ENCODE data around the gene NCKAP5.
"Not testable (repeated sequence)": the region's sequence is repeated elsewhere in the genome, so short reads cannot be mapped to it uniquely, and the experiment has no call there.

NCKAP5 gene

DNA sequence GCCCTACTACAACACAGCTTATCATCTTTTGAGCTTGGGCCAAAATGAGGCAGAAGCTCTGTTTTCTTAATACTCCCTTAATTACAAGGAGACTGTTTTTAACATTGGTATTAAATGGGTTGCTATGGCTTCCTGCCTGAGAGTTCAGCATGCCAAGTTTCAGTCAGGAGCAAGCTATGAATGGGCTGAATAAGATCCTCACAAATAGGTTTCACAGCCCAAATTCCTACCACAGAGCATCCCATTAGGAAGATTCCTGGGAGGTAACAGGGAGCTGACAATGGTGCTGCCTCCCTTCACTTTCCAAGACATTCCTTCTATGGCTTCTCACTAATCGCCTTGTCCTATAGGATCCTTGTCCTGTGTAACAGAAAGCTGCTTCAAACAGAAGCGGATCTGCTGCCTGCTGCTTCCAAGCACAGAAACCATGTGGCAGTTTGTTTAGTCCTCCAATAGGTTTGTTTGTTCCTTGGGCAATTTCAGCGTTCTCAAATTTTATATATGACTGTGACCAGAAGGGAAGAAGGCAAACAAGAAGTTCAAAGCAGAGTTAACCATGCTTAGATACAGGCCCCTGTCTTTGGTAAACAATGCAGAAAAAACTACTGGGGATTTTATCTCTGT lies 70.9 kb downstream of the NCKAP5 start:
- no peak for DNase-seq
- no peak for ATAC-seq

DNA sequence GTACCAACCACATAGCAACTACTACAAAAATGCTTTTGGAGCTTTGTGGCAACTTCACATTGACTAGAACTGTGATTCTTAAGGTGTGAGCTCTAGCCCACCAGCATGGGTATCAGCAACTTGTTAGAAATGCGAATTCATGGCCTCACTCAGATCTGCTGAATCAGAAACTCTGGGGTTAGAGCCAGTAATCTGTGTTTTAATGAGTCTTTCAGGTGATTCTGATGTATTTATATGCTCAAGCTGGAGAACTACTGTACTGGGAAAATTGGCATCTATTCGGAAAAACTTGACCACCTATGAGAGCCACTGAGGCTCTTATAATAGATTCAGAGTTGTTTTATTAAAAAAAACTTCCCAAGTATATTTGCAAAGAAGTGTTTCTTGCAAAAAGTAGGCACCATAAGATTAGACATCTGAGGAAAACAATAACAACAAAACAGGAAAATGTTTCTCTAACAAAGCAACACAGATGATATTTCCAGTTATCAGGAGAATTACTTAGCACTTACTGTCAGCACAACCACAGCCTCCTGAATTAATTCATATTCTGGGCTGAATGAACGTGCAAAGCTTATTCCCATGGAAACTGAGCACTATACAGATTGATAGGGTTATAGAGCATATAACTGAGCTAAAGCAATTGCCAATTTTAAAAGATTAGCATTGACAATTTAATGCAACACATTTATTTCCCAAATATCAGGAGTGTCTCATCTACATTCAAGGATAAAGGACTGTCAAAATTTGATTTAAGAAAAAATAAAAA lies 71.6 kb downstream of the NCKAP5 start:
- no peak for DNase-seq

GRCh38 chr2:133495226-133495625 lies 73.0 kb downstream of the NCKAP5 start:
- DNase-seq = no peak
- no peak for ATAC-seq

More for the DNA sequence above, 71.6 kb downstream of the NCKAP5 start:
- no peak for ATAC-seq

DNA sequence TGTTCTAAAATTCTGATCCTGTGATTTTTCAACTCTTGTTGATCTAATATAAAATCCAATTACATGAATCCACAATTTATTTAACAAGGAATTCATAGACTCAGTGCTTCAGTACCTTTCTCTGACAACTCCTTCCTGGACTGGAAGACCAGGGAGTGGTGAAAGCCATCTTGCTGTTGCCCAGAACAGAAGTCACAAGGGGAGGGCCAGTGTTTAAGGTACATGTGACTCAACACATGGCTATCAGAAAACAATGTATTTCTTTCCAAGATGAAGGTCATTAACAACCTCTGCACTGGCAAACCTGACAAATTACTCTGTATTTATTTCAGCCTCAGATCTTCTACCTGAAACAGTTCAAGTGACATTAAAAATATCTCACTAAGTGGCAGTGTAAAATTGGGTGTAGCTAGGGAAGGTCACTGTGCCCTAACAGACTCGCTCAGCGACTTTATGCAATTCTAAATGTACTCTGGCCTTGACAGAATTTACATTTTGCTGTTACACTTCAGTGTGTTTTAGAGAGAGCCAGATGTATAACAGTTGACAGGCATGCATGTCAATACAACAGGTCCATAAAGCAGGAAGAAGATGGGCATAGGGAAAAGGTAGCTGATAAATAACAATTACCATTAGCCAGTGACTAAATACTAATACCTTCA lies 75.4 kb downstream of the NCKAP5 start:
- no peak for ATAC-seq
- no peak for DNase-seq

DNA sequence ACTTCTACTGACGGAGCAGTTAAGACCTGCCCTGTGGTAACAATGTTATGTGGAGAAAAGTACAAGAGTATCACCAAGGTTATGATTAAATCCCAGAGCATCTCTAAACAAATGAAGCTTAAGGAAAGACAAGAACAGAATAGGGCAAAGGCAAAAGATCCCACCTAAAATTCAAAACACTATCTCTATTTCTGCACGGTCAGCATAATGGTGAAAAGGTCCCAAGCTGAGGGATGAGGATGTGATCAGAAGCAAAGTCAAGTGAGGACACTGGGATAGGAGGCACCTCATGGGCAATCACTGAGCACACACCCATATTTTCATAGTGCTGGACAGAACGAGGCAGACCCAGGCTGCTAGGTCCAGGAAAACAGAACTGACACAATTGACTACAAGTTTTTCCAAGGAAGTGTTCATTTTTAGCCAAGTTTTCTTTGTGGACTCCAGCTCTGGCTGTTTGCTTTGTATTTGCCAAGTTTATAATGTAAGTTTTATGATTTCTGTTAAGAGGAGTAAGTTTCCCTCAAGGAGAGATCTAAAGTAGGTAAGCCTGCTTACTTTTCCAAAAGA lies 77.8 kb downstream of the NCKAP5 start:
- no peak for DNase-seq

DNA sequence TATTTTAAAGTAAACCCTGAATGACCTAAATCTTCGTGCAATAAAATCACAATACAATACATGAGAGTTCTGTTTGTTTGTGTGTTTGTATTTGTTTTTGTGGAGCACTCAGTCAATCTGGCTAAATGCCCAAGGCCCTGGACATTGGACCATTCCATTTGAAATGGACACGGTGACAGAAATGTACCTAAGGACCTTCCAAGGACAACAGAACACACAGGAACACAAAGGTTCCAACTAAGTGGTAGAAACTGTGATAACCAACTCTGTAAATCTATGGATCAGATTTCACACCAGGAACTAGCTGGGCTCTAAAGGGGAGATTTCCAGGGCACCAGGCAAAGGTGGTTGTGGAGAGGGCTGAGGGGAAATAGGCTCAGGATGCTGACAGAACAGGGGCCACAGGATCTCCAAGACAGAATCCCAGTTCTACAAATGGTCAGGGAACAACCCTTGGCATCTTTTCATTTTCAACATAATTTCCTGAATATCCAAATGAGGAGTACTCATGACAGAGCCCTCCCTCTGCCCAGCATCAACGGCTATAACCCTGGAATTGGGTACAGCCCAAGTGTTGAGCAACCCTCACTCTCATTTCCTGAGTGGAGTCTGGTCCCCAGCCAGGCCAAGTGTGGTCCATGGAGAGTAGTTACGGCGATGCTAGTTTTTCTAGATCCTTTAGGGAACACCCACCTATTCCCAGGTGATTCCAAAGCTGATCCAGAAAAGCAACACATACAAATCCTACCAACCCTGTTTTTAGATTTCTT lies 78.4 kb downstream of the NCKAP5 start:
- no peak for ATAC-seq
- no peak for DNase-seq

More for the DNA sequence above, 77.8 kb downstream of the NCKAP5 start:
- no peak for ATAC-seq

DNA sequence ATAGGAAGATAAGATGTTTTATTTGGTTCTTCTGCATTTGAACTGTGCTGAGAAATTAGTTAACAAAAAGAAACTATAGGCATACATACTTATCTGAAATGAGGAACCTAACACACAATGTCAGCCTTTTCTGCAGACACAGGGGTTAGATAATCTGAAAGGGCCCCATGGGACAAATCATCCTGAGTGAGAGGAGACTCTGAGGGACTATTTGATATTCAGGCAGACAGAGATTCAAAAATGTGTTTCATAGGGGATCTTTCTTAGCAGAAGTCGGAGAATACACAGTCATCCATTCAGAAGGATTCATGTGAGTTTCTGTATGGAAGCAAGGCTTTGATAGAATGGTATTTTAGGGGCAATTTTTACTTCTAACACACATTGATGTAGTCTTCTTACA lies 79.1 kb downstream of the NCKAP5 start:
- DNase-seq = no peak
- no peak for ATAC-seq

DNA sequence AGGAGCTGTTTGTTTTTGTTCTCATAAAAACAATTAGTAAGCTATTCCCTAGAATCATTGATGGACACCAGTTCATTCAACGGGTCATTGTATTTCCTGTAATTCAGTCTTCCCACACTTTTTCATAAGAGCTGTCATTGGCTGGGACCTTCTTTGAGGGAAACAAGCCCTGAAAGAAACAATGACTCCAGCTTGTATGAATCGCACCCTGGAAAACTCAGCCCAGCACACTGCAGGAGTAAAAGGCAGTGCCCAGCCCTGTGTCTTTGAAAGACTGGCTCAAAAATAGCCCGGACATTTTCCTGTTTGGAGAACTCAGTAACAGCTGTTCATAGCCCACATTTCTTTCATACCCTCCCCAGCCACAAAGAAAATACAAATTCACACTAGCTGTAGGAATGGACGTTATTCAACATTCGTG lies 81.5 kb downstream of the NCKAP5 start:
- no peak for DNase-seq
- ATAC-seq = no peak

- DNase-seq = no peak
- ATAC-seq = no peak
Measured at GRCh38 chr2:133485868-133486267, 82.4 kb downstream of the NCKAP5 start.

- ATAC-seq = no peak
- no peak for DNase-seq
Measured at GRCh38 chr2:133484784-133485183, 83.5 kb downstream of the NCKAP5 start.

GRCh38 chr2:133484106-133484505 lies 84.2 kb downstream of the NCKAP5 start:
- DNase-seq = no peak
- no peak for ATAC-seq

DNA sequence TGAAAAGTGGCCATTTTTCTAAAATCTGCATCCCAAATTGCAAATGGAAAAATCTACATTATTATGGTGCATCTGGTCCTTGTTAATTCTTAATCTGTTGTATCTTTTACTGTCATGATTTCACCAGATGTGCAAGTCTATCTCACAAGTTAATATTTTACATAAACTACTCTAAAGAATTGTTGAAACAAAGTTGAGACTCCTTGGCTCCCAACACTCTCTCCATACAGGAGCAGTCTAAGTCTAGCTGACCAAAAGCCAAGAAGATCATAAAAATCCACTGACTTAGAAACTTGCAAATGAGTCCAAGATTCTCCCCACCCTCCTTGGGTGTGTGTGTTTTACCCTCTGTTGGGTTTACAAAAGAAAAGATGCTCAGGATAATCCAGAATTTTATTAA lies 85.1 kb downstream of the NCKAP5 start:
- DNase-seq (no peak), ATAC-seq (no peak)

- ATAC-seq (no peak), DNase-seq (no peak)
Measured at GRCh38 chr2:133480707-133481429, 87.4 kb downstream of the NCKAP5 start.

DNA sequence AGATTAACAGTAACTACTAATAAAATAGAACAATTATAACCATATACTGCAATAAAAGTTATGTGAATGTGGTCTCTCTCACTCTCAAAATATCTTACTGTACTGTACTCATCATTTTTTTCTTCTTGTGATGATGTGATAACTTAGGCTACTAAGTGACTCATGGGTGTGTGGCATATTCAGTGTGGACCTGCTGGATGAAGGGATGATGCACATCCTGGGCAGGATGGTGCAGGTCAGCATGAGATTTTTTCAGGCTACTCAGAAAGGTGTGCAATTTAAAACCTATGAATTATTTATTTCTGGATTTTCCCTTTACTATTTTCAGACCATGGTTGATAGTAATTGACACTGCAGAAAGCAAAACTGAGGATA lies 90.7 kb downstream of the NCKAP5 start:
- DNase-seq = no peak
- no peak for ATAC-seq

GRCh38 chr2:133476931-133477615 lies 91.2 kb downstream of the NCKAP5 start:
- DNase-seq = no peak
- ATAC-seq = no peak

DNA sequence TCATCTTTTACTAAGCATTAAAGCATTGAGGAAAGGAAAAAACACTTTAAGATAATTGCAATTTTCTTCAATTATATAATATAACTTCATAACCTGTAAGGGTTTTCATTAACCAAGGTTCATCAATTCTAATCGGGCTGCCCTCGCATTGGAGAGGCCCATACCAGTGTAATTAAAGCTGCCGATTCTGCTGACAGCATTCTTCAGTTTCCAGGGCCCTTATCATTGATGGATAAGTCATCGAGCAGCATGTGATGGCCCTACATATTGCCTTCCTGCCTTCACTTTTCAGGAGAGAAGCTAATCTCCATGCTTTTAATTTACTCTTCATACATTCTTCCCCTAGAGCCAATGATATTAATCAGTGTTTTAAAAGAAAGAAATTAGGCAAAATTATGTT lies 92.0 kb downstream of the NCKAP5 start:
- ATAC-seq (no peak), DNase-seq (no peak)

DNA sequence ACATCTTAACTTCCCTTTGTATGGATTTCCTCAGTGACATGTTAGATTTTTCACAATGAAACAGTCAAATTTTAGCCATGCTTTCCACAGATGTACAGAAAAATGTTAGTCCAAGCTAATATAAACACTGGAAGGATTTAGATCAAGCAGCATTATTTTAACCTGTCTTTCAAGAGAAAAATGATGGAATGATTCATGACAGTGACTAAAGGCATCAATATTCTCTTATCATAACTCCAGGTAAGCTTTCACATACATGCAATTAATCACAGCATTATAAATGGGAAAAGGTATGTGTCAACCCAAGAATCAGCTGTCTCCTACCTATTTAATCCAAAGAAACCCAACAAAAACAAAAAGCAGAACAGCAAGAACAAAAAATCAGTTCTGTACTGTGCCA lies 92.7 kb downstream of the NCKAP5 start:
- no peak for ATAC-seq
- DNase-seq = no peak

- DNase-seq, ATAC-seq: not testable (repeated sequence)
Measured at GRCh38 chr2:133470446-133470845, 97.8 kb downstream of the NCKAP5 start.

- ATAC-seq = no peak
- no peak for DNase-seq
Measured at GRCh38 chr2:133462811-133463210, 105.5 kb downstream of the NCKAP5 start.

- no peak for ATAC-seq
- no peak for DNase-seq
Measured at GRCh38 chr2:133461484-133461883, 106.8 kb downstream of the NCKAP5 start.

- DNase-seq (no peak), ATAC-seq (no peak)
Measured at GRCh38 chr2:133459590-133459989, 108.7 kb downstream of the NCKAP5 start.

All from stimulated activated naive CD8-positive, alpha-beta T cell treated with anti-CD3 and anti-CD28 coated beads, Interleukin-15, Interleukin-2, amounts not matched to agents 100 U/mL and 50 U/mL, for 24 hours (primary cell).